Activated CD8-positive, alpha-beta memory T cell treated with anti-CD3 and anti-CD28 coated beads, Interleukin-2, amount 10 ng/mL, durations not matched to agents 7 days and 5 days (primary cell): Measurements from ENCODE around the gene SLC46A3. TPM values are rescaled to one million over a fixed set of nuclear protein-coding genes. Genes with fewer than 3 reads are reported as not detected.
A peak's percentile ranks its signal among the peaks of the same experiment; 100 is the strongest.

Source experiments
- ATAC-seq: fragments of 150-1000 bp; cut with Tn5 transposase; one replicate; pipeline ENCODE4 v1.10.0; 2021; ENCODE audit warnings: moderate library complexity
- CTCF ChIA-PET: fragments of 350-600 bp; sonication (Branson Sonifier 250); formaldehyde crosslinking; loops from one replicate; lab custom pipeline; 2021; ENCODE audit warnings: antibody characterized with exemption; lab: Charles Lee
- DNase-seq: peaks from one replicate; pipeline ENCODE4 v3.0.0-alpha.2; 2020
- H3K27ac Mint-ChIP-seq: one replicate; pipeline ENCODE4 v1.8.0; 2021; ENCODE audit warnings: mild to moderate bottlenecking, mixed read lengths
- H3K27me3 Mint-ChIP-seq: one replicate; pipeline ENCODE4 v1.8.0; 2021; ENCODE audit warnings: mixed read lengths
- H3K36me3 Mint-ChIP-seq: one replicate; pipeline ENCODE4 v1.8.0; 2021; ENCODE audit warnings: mild to moderate bottlenecking, mixed read lengths
- H3K4me1 Mint-ChIP-seq: one replicate; pipeline ENCODE4 v1.8.0; 2021; ENCODE audit warnings: mixed read lengths
- H3K4me3 Mint-ChIP-seq: one replicate; pipeline ENCODE4 v1.8.0; 2021; ENCODE audit warnings: mild to moderate bottlenecking, moderate library complexity, mixed read lengths
- H3K9me3 Mint-ChIP-seq: one replicate; pipeline ENCODE4 v1.8.0; 2022; ENCODE audit warnings: low read depth, mixed read lengths
- total RNA-seq, 2 experiments: library from RNA; stranded (reverse); gene quantifications; one replicate each; pipeline ENCODE4 v1.2.3, GENCODE V29; 2021

Gene SLC46A3
- total RNA-seq, 2 experiments from 2014 or later, result 6.3 to 8.3 TPM

GRCh38 chr13:28719227-28720055, 671 bp upstream of the SLC46A3 start:
- peaks cover 3% of the 10 kb centered on the region for H3K36me3 Mint-ChIP-seq
- no peak for ATAC-seq
- H3K9me3 Mint-ChIP-seq, result no peaks in the 10 kb centered on the region
- H3K27ac Mint-ChIP-seq, result peak overlapping the region; percentile 86
- DNase-seq, result no peak
- peaks cover 3% of the 10 kb centered on the region for H3K27me3 Mint-ChIP-seq
- peaks cover 22% of the 10 kb centered on the region for H3K4me1 Mint-ChIP-seq
- H3K4me3 Mint-ChIP-seq, result peak overlapping the region; percentile 83
- CTCF ChIA-PET, result interaction anchor here (1.2 to 2.0 kb wide), 2 partner anchors 9 to 61 kb away, joined by 3 to 8 read pairs; partner anchors contain the start of gene POMP

- H3K36me3 Mint-ChIP-seq, result peaks cover 3% of the 10 kb centered on the region
- peak overlapping the region; percentile 86 for H3K27ac Mint-ChIP-seq
- ATAC-seq (no peak), DNase-seq (no peak)
- CTCF ChIA-PET, result interaction anchor here (1.2 kb wide), 1 partner anchor 8 kb away, joined by 3 read pairs; no protein-coding TSS in a partner anchor
- H3K4me1 Mint-ChIP-seq, result peaks cover 22% of the 10 kb centered on the region
- H3K27me3 Mint-ChIP-seq, result peaks cover 3% of the 10 kb centered on the region
- H3K4me3 Mint-ChIP-seq, result peak overlapping the region; percentile 83
- no peaks in the 10 kb centered on the region for H3K9me3 Mint-ChIP-seq
These were observed 601 bp downstream of the SLC46A3 start for GRCh38 chr13:28718196-28718542.

GRCh38 chr13:28717170-28717569, 1.6 kb downstream of the SLC46A3 start:
- no peak for DNase-seq
- H3K27me3 Mint-ChIP-seq, result peaks cover 3% of the 10 kb centered on the region
- H3K27ac Mint-ChIP-seq, result no peak overlapping the region
- ATAC-seq, result no peak
- CTCF ChIA-PET, result interaction anchor here (0.8 to 1.0 kb wide), 2 partner anchors 41 to 58 kb away, joined by 3 to 4 read pairs; partner anchors contain the start of gene POMP
- peaks cover 22% of the 10 kb centered on the region for H3K4me1 Mint-ChIP-seq
- H3K4me3 Mint-ChIP-seq, result peak overlapping the region; percentile 7
- no peaks in the 10 kb centered on the region for H3K9me3 Mint-ChIP-seq
- peaks cover 3% of the 10 kb centered on the region for H3K36me3 Mint-ChIP-seq

GRCh38 chr13:28716511-28716910, 2.3 kb downstream of the SLC46A3 start:
- ATAC-seq (no peak), DNase-seq (no peak)
- peaks cover 3% of the 10 kb centered on the region for H3K36me3 Mint-ChIP-seq
- H3K9me3 Mint-ChIP-seq, result no peaks in the 10 kb centered on the region
- H3K4me1 Mint-ChIP-seq, result peaks cover 22% of the 10 kb centered on the region
- no peak overlapping the region for H3K27ac Mint-ChIP-seq
- no peaks in the 10 kb centered on the region for H3K27me3 Mint-ChIP-seq
- H3K4me3 Mint-ChIP-seq, result no peak overlapping the region
- CTCF ChIA-PET, result interaction anchor here (0.8 kb wide), 1 partner anchor 58 kb away, joined by 4 read pairs; the partner anchor contains the start of gene POMP

- no peak for ATAC-seq
- CTCF ChIA-PET, result no interaction called here
- H3K36me3 Mint-ChIP-seq, result peaks cover 3% of the 10 kb centered on the region
- no peak overlapping the region for H3K27ac Mint-ChIP-seq
- H3K9me3 Mint-ChIP-seq, result no peaks in the 10 kb centered on the region
- no peaks in the 10 kb centered on the region for H3K27me3 Mint-ChIP-seq
- H3K4me1 Mint-ChIP-seq, result peaks cover 22% of the 10 kb centered on the region
- H3K4me3 Mint-ChIP-seq, result no peak overlapping the region
- no peak for DNase-seq
These were observed 4.1 kb downstream of the SLC46A3 start for GRCh38 chr13:28714651-28715050.

- no peaks in the 10 kb centered on the region for H3K9me3 Mint-ChIP-seq
- CTCF ChIA-PET, result interaction anchor here (1.4 kb wide), 1 partner anchor 9 kb away, joined by 3 read pairs; the partner anchor contains the start of gene SLC46A3
- H3K4me1 Mint-ChIP-seq, result peaks cover 11% of the 10 kb centered on the region
- H3K27ac Mint-ChIP-seq, result no peak overlapping the region
- no peak for DNase-seq
- H3K36me3 Mint-ChIP-seq, result peaks cover 13% of the 10 kb centered on the region
- H3K4me3 Mint-ChIP-seq, result no peak overlapping the region
- no peaks in the 10 kb centered on the region for H3K27me3 Mint-ChIP-seq
- no peak for ATAC-seq
These were observed 8.6 kb downstream of the SLC46A3 start for GRCh38 chr13:28710161-28710560.

GRCh38 chr13:28707629-28708427, 10.9 kb downstream of the SLC46A3 start:
- ATAC-seq, result peak; percentile 97

GRCh38 chr13:28705461-28706083, 13.2 kb downstream of the SLC46A3 start:
- Mint-ChIP-seq H3K36me3 (peaks cover 16% of the 10 kb centered on the region), H3K4me3 (no peak overlapping the region), H3K9me3 (no peaks in the 10 kb centered on the region), H3K27ac (no peak overlapping the region), H3K4me1 (peaks cover 11% of the 10 kb centered on the region), H3K27me3 (no peaks in the 10 kb centered on the region)
- CTCF ChIA-PET, result no interaction called here
- DNase-seq (no peak), ATAC-seq (no peak)

More at GRCh38 chr13:28707629-28708427, 10.9 kb downstream of the SLC46A3 start:
- Mint-ChIP-seq H3K4me3 (no peak overlapping the region), H3K27ac (peak overlapping the region; percentile 47), H3K4me1 (peaks cover 11% of the 10 kb centered on the region), H3K9me3 (no peaks in the 10 kb centered on the region), H3K27me3 (no peaks in the 10 kb centered on the region), H3K36me3 (peaks cover 10% of the 10 kb centered on the region)
- DNase-seq, result peak; percentile 53
- CTCF ChIA-PET, result no interaction called here

GRCh38 chr13:28704919-28705318, 13.9 kb downstream of the SLC46A3 start:
- ATAC-seq (no peak), DNase-seq (no peak)
- H3K9me3 Mint-ChIP-seq, result no peaks in the 10 kb centered on the region
- CTCF ChIA-PET, result no interaction called here
- peaks cover 11% of the 10 kb centered on the region for H3K4me1 Mint-ChIP-seq
- no peak overlapping the region for H3K27ac Mint-ChIP-seq
- H3K27me3 Mint-ChIP-seq, result no peaks in the 10 kb centered on the region
- no peak overlapping the region for H3K4me3 Mint-ChIP-seq
- H3K36me3 Mint-ChIP-seq, result peaks cover 20% of the 10 kb centered on the region

- H3K36me3 Mint-ChIP-seq, result peaks cover 17% of the 10 kb centered on the region
- CTCF ChIA-PET, result no interaction called here
- no peak overlapping the region for H3K27ac Mint-ChIP-seq
- H3K27me3 Mint-ChIP-seq, result no peaks in the 10 kb centered on the region
- peaks cover 11% of the 10 kb centered on the region for H3K4me1 Mint-ChIP-seq
- H3K9me3 Mint-ChIP-seq, result no peaks in the 10 kb centered on the region
- ATAC-seq, result no peak
- DNase-seq, result no peak
- no peak overlapping the region for H3K4me3 Mint-ChIP-seq
These were observed 14.5 kb downstream of the SLC46A3 start for GRCh38 chr13:28704282-28704681.

- no peaks in the 10 kb centered on the region for H3K4me1 Mint-ChIP-seq
- H3K9me3 Mint-ChIP-seq, result no peaks in the 10 kb centered on the region
- no peak for ATAC-seq
- DNase-seq, result no peak
- CTCF ChIA-PET, result no interaction called here
- H3K27ac Mint-ChIP-seq, result no peak overlapping the region
- no peaks in the 10 kb centered on the region for H3K27me3 Mint-ChIP-seq
- H3K4me3 Mint-ChIP-seq, result no peak overlapping the region
- H3K36me3 Mint-ChIP-seq, result peaks cover 14% of the 10 kb centered on the region
These were observed 19.5 kb downstream of the SLC46A3 start for GRCh38 chr13:28699246-28699645.

GRCh38 chr13:28697441-28697840, 21.3 kb downstream of the SLC46A3 start:
- no peak for ATAC-seq
- H3K9me3 Mint-ChIP-seq, result no peaks in the 10 kb centered on the region
- peaks cover 14% of the 10 kb centered on the region for H3K36me3 Mint-ChIP-seq
- CTCF ChIA-PET, result interaction anchor here (1.3 kb wide), 1 partner anchor 18 kb away, joined by 3 read pairs; no protein-coding TSS in a partner anchor
- no peak overlapping the region for H3K27ac Mint-ChIP-seq
- H3K4me3 Mint-ChIP-seq, result no peak overlapping the region
- no peak for DNase-seq
- H3K27me3 Mint-ChIP-seq, result peaks cover 4% of the 10 kb centered on the region
- no peaks in the 10 kb centered on the region for H3K4me1 Mint-ChIP-seq
